Nephron progenitor cell (in vitro differentiated cells): ENCODE measurements around the gene KIF21A.

Experiments used
- DNase-seq: peaks from one replicate; pipeline ENCODE4 v3.0.0; 2021
- H3K27ac Mint-ChIP-seq: 2 replicates; pipeline ENCODE4 v1.8.0; 2021; ENCODE audit warnings: mild to moderate bottlenecking, moderate library complexity, mixed read lengths
- H3K27me3 Mint-ChIP-seq: 2 replicates; pipeline ENCODE4 v1.8.0; 2021; ENCODE audit warnings: mild to moderate bottlenecking, low read depth, mixed read lengths; ENCODE audit not compliant: poor library complexity
- H3K36me3 Mint-ChIP-seq: 2 replicates; pipeline ENCODE4 v1.8.0; 2021; ENCODE audit warnings: low read depth, mixed read lengths
- H3K4me1 Mint-ChIP-seq: 2 replicates; pipeline ENCODE4 v1.8.0; 2021; ENCODE audit warnings: mixed read lengths
- H3K4me3 Mint-ChIP-seq: 2 replicates; pipeline ENCODE4 v1.8.0; 2021; ENCODE audit warnings: mild to moderate bottlenecking, moderate library complexity, mixed read lengths
- H3K9me3 Mint-ChIP-seq: 2 replicates; pipeline ENCODE4 v1.8.0; 2021; ENCODE audit warnings: mild to moderate bottlenecking, moderate library complexity, mixed read lengths
- CTCF ChIP-seq: fragments of 200-600 bp; sonication (generic); IDR thresholded peaks from 2 replicates; pipeline ENCODE4 v1.5.0; 2021; ENCODE audit warnings: antibody characterized with exemption

Gene KIF21A

GRCh38 chr12:39252628-39253027 lies 190.3 kb downstream of the KIF21A start:
- Mint-ChIP-seq H3K36me3 (no peaks in the 10 kb centered on the region), H3K4me1 (no peaks in the 10 kb centered on the region), H3K27ac (no peak overlapping the region), H3K27me3 (no peaks in the 10 kb centered on the region), H3K4me3 (no peak overlapping the region), H3K9me3 (no peaks in the 10 kb centered on the region)
- no peak for TF ChIP-seq CTCF
- no peak for DNase-seq
